ENCODE results near the gene RDX.
"Not testable (repeated sequence)": the region's sequence is repeated elsewhere in the genome, so short reads cannot be mapped to it uniquely, and the experiment has no call there.

Gene RDX
- 22.0 reads per million, percentile 49 among the genes with 10 or more reads in this experiment for total RNA-seq

DNA sequence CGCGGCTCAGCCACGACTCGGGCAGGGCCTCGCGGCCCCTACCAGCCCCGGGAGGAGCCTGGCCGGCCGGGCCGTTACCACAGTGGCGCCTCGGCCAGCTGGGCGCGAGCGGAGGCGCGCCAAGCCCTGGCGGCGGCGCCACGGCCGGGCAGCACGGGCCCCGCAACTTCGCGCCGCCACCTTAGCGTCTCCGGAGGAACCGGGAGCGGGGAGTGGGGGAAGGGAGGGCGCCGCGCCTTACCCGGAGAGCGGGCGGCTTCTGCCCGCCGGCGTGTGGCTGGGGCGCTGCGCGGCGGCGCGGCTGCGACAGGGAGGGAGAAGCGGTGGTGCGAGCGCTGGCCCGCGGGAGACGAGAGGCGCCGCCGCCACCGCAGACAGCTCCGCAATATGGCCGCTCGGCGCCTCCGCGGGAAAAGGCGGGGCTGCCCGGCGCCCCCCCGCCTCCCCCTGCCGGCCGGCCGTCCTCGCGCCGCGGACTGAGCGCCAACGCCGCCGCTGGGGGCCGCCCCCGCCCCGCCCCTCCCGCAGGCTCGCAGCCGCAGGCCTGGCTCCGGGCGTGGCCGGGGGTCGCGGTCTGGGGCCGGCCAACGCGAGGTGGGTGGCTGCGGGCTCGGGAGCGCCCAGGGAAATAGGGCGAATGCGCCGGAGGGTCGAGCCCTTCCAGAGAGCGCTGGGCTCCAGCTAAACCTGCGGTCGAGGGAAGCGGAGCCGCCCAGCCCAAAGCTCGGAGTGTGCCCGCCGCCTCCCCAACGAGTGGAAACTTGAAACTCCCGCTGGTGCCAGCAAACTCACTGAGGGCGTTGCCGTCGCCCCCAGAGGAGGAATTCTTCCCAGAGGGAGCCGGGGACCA, at the start of gene RDX:
Gene RDX, minus strand, starts transcription at position 389 of the 850 bp plus-strand sequence. CDS start 16,922 bp downstream, outside the sequence.
- peak; percentile 39 for DNase-seq

DNA sequence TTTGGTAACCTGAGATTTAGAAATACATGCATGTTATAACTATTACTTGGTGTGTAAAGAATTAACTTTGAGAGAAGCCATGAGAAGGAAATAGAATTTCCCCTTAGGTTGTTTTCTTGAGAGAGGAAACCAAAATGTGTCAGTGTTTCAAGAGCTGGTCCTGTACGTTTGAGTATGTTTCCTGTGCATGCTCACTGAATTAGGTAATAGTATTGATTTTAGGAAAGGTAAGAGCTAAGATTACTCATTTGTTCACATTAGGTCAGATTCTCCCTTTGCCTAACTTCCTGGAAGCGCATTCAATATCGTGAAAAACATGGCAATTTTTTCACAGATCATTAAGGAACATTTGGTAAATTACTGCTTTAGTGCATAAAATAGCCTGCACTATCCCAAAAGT, 49.3 kb upstream of the RDX start:
- DNase-seq = no peak

DNA sequence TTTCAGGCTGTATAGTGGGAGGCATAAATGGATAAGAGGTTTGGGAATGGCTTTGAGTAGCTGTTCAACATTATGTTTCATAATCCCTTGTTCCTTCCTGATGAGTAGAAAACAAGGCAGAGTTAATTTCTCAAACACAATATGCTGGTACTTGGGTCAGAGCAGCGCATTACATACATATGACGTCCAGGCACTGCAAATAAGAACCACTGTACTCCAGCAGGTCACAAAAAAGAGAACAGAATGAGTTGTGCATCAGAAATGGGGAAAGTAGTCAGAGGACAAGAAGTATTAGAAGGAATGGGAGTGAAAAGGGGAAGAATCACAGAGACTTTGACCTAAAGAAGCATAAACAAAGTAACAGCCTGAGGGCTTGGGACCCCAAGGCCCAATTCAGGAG, 44.0 kb upstream of the RDX start:
- no peak for DNase-seq

DNA sequence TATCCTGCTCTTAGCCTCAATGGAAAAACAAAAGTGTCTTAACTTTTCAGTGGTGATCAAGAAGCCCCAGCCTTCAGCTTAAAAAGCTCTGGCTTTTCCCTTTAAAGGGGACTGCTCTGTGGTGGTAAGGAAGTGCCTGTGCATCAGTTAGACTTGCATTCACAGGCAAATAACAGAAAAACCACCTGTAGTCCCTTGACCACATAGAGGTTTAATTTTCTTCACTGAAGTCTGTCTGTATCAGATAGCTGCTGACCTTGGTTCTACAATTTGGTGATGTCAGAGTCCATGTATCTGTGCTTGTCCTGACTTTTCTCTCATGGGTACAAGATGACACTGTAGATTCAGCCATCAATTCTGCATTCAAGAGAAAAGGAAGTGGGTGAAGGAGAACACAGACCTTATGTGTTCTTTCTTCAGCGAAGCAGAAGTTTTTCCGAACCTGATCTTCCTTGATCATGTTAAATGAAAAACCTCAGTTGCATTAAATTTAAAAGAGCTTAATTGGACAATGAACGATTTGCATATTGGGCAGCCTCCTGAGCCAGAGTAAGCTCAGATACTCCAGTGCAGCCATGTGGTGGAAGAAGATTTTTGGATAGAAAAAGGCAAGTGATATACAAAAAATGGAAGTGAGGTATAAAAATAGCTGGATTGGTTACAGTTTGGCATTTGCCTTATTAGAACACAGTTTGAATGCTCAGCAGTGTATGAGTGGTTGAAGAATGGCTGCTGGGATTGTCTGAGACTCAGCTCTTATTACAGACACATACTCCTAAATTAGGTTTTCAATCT, 43.2 kb upstream of the RDX start:
- DNase-seq = no peak

DNA sequence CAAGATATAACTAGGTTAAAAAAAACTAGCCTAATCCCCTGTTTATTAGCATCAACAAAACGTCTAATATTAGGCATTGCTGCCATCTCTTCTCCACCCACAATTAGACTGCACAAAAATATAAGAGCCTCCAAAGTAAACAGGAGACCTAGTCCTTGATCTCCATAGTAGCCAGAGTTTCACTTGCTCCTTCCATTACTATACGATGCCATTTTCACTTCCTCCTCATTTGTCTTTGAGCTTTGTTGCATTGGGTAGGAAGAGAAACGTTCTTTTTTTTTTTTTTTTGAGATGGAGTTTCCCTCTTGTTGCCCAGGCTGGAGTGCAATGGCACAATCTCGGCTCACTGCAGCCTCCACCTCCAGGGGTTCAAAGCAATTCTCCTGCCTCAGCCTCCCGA, 42.3 kb upstream of the RDX start:
- no peak for DNase-seq

DNA sequence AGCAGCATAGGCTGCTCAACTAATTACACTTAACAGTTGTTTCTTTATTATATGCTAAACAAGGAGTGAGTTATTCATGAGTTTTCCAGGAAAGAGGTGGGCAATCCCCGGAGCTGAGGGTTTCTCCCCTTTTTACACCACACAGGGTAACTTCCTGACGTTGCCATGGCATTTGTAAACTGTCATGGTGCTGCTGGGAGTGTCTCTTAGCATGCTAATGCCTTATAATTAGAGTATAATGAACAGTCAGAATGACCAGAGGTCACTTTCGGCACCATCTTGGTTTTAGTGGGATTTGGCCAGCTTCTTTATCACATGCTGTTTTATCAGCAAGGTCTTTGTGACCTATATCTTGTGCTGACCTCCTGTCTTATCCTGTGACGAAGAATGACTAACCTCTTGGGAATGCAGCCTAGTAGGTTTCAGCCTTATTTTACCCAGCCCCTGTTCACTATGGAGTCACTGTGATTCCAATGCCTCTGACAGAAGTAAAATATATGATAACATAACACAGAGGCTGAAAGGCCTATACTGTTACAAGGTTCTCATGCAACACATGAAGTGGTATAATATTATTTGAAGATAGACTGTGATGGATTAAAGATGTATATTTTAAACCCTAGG, 41.3 kb upstream of the RDX start:
- DNase-seq = no peak

DNA sequence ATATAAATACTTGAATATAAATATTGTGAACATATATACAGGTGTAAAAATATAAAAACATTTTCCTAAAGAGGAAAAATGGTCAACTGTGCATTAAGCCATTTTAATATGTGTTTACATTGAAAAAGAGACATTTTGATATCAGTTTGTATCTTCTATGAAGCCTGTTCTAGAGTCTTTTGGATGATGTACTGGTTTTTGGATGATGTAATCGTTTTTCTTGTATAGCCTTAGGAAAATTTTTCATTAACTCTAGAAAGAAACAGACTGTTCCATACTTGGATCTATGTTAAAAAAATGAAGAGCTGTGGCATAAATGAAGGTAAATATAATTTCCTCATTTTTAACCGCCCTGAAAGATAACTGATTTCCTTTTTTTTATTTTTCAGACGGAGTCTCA, 39.6 kb upstream of the RDX start:
- DNase-seq = no peak

DNA sequence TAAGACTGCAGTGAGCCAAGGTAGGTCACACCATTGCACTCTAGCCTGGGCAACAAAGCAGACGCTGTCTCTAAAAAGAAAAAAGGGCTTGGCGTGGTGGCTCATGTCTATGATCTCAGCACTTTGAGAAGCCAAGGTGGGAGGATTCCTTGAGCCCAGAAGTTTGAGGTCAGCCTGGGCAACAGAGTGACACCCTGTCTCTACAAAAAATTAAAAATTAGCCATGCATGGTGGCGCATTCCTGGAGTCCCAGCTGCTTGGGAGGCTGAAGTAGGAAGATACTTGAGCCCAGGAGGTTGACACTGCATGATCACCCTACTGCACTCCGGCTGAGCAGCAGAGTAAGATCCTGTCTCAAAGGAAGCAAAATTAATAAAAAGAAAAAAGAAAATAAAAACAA, 38.9 kb upstream of the RDX start:
- no peak for DNase-seq

DNA sequence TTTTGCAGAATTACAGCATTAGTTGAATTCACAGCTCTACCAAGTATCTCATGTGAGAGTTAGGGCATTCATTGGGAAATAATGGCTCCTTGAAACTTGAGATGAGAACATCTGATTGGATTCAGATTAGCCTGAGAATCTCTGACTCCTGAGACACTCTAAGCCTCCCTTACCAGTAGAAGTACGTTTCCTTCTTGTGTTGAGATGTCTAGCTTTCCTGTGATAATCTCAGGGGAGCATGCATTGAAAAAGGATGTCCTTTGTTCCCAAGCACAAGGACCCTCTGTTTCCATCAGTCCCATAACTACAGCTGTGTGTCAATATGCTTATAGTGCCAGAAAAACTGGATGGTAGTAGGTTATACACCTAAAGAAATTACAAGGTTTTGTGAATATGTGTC, 35.2 kb upstream of the RDX start:
- no peak for DNase-seq

DNA sequence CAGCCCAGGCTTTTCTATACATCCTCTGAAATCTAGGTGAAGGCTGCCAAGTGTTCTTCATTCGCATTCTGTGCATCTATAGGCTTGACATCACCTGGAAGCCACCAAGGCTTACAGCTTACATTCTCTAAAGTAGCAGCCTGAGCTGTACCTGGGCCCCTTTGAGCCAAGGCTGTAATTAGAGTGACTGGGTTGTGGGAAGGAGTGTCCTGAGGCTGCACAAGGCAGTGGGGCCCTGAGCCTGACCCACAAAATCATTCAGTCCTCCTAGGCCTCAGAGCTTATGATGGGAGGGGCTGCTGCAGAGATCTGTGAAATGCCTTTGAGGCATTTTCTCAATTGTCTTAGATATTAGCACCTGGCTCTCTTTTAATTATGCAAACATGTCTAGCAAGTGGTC, 33.0 kb upstream of the RDX start:
- DNase-seq = no peak

DNA sequence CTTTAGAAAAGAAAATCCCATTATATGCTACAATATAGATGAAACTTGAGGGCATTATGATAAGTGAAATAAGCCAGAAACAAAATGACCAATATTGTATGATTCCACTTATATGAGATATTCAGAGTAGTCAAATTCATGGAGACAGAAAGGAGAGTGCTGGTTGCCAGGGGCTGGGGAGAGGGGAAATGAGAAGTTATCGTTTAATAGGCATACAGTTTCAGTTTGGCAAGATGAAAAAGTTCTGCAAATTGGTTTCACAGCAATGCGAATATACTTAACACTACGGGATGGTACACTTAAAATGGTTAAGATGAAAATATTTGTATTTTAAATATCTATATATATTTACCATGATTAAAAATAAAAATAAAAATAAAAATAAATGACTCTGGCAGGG, 31.1 kb upstream of the RDX start:
- no peak for DNase-seq

DNA sequence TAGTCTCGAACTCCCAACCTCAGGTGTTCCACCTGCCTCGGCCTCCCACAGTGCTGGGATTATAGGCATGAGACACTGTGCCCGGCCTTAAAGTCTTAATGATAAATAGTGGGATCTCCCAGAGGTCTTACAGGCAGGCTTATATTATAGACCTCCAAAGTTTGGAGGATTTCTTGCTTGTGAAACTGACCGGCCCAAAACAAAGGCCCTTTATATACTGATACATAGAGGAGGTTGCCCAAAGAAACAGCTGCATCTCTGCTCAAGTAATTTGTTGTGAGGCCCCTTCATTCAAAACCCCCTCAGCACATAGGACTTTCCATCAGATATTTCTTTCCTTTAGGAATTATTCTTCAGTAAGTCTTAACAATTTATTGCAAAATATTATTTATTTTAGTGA, 27.4 kb upstream of the RDX start:
- DNase-seq = no peak

DNA sequence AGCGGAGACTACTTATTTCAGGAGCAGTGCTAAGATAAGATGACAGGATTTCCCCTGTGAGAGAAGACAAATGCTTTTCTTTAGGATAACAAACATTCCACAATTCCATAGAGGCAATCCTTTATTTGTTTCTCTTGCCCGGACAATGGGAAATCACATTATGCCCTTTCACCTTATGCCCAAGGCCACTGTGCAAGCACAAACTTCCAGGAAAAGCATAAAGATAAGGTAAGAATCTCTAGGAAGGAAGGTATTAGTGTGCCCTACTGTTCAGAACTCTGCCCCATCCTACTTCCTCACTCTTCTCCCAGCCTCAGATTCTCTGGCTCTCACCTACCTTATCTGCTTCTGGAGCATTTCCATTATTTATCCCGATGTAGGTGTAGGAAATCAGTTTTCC, 23.1 kb upstream of the RDX start:
- DNase-seq = no peak

DNA sequence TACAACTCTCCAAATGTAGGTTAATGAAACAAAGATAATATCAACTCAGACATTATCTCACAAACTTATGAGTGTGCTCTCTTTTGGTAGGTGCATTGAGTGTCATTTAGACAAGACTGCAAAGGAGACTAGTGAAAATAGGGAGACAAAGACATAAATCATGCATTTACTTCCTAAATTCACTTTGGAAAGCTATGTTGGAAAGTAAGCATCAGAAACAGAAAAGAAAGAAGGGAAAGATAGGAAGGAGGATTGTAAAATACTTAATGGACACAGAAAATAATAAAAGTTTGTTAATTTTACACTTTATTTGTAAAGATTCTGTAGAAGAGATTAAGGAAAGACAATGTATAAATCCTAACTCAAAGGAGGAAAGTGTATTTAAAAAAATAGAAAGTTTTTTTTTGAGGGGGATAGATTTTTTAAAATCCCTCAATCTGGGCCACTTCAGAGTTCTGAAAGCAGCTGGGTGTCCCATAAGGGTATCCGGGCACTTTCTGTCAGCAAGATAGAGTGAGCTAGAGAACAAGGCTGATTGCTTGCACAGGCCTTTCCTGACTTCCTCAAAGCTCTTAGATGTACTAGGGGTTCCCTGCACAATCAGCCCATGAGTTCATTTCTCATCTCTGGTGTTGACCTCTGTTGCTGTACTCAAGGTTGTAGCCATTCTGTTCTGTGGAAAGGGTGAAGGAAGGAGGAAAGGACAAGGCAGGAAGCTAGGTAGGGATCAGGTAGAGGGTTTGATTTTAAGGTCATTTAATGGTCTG, 22.4 kb upstream of the RDX start:
- no peak for DNase-seq

DNA sequence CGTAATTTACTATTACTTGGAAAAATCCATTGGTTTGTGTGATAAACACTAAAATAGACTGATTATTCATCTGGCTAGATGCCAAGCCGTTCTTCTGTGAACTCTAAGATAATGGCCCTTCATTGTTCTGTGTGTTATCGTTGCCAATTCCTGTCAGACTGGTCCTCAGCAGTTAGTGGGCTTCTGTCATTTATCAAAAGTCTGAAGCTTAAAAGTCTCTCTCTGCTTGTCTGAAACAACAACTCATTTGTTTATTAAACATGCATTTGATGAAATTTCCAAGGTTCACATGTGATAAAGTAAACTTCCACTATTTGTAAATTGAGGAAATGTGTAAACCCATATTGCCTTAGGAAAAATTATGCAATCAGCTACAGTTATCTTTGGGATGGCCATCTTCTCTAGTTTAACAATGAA, 21.1 kb upstream of the RDX start:
- DNase-seq = no peak

DNA sequence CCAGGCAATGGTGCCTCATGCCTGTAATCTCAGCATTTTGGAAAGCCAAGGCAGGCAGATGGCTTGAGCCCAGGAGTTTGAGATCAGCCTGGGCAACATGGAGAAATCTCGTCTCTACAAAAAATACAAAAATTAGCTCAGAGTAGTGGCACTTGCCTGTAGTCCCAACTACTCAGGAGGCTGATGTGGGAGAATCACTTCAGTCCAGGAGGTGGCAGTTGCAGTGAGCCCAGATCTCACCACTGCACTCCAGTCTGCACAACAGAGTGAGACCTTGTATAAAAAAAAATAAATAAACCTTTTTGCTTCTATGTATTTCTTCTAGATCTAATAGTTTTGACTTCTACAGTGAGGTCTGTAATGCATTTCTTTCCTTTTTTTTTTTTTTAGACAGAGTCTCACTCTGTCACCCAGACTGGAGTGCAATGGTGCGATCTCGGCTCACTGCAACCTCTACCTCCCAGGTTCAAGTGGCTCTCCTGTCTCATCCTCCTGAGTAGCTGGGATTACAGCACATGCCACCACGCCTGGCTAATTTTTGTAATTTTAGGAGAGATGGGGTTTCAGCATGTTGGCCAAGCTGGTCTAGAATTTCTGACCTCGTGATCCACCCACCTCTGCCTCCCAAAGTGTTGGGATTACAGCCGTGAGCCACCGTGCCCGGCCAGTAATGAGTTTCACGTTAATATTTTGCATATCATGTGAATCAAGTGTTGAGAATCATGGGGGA, 18.1 kb upstream of the RDX start:
- DNase-seq = no peak

DNA sequence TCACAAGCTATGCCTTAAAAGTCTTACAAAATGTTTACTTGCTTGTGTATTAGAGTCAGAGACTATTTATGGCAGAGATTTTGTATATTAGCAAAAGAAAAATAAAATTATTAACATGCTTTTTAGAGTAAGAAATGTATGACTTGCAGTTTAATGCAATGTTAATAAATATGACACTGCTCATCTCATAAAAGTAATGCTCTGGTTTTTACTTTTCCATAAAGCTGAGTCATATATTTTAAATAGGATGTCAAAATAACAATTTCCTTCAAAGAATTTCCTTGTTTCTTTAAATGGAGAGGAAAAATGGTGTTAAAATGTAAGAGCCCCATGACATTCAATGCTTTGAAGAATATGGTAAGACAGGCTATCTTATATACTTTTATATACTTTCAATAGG, 16.3 kb upstream of the RDX start:
- no peak for DNase-seq

DNA sequence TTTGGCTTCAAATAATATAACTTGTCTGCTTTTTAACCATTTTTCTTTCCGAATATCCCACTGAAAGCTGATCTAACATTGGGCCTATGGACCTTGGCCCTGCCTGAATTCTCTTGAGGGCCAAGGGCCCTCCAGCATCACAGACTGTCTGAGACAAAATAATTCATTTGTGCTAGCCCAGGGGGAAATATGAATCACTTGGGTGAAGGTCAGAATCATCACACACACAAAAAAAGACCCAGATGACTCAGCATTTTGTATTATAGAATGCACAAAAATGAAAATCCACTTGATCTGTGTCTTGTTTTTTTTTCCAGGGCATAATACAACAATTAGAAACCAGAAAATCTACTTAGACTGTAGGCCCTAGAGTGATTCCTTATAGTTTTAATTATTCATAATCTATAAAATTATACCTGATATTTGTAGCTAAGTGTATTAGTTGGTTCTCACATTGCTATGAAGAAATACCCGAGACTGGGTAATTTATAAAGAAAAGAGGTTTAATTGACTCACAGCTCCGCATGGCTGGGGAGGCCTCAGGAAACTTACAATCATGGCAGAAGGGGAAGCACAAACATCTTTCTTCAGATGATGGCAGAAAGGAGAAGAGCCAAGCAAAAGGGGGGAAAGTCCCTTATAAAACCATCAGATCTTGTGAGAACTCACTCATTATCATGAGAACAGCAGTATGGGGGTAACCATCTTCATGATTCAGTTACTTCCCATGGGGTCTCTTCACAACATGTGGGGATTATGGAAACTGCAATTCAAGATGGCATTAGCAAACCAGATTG, 15.6 kb upstream of the RDX start:
- no peak for DNase-seq

DNA sequence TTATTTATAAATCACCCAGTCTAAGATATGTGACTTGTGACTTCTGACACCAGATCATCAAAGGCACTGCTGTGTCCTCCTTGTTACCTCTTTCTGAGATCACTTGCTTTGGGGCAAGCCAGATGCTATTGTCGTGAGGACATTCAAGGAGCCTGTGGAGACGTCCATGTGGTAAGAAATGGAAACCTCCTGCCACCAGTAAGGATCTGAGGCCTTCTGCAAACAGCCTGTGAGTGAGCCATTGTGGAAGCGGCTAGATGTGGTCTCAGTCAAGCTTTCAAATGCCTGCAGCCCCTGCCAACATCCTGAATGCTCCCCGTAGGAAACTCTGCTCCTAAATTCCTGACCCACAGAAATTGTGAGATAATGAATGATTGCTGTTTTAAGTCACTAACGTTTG, 11.7 kb upstream of the RDX start:
- no peak for DNase-seq

DNA sequence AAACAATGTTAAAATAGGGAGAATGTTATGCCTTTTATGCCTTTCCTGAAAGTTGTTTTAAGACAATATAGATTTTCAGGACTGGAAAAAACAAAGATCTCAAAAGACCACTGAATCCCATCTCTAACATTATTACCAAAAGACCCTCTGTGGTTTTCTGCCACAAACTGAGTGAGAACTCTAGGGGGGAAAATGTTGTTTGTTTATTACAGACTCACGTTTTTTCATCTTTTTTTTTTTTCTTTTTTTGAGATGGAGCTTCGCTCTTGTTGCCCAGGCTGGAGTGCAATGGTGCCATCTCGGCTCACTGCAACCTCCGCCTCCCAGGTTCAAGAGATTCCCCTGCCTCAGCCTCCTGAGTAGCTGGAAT, 9.6 kb upstream of the RDX start:
- DNase-seq = not testable (repeated sequence)
